Measurements from ENCODE around the gene USP44.

Gene USP44

GRCh38 chr12:95548539-95549391 lies 2.5 kb downstream of the USP44 start:
- DNase-seq (ENCODE audit: low read depth, low spot score) = no peak

- DNase-seq (ENCODE audit: low read depth, low spot score) = no peak
Measured at GRCh38 chr12:95548056-95548538, 3.2 kb downstream of the USP44 start.

GRCh38 chr12:95547522-95548055 lies 3.7 kb downstream of the USP44 start:
- no peak for DNase-seq (ENCODE audit: low read depth, low spot score)

- DNase-seq (ENCODE audit: low read depth, low spot score) = no peak
Measured at GRCh38 chr12:95546491-95546813, 4.8 kb downstream of the USP44 start.

GRCh38 chr12:95545731-95546490 lies 5.4 kb downstream of the USP44 start:
- no peak for DNase-seq (ENCODE audit: low read depth, low spot score)

- DNase-seq (ENCODE audit: low read depth, low spot score) = no peak
Measured at GRCh38 chr12:95545303-95545702, 6.0 kb downstream of the USP44 start.

GRCh38 chr12:95544756-95545155 lies 6.5 kb downstream of the USP44 start:
- DNase-seq (ENCODE audit: low read depth, low spot score) = no peak

- DNase-seq (ENCODE audit: low read depth, low spot score) = no peak
Measured at GRCh38 chr12:95543305-95543704, 8.0 kb downstream of the USP44 start.

- no peak for DNase-seq (ENCODE audit: low read depth, low spot score)
Measured at GRCh38 chr12:95541436-95541835, 9.8 kb downstream of the USP44 start.

GRCh38 chr12:95538656-95539055 lies 12.6 kb downstream of the USP44 start:
- DNase-seq (ENCODE audit: low read depth, low spot score) = no peak

GRCh38 chr12:95538006-95538405 lies 13.3 kb downstream of the USP44 start:
- DNase-seq (ENCODE audit: low read depth, low spot score) = no peak

- no peak for DNase-seq (ENCODE audit: low read depth, low spot score)
Measured at GRCh38 chr12:95533985-95534384, 17.3 kb downstream of the USP44 start.

- DNase-seq (ENCODE audit: low read depth, low spot score) = no peak
Measured at GRCh38 chr12:95532851-95533250, 18.4 kb downstream of the USP44 start.

GRCh38 chr12:95529693-95530225 lies 21.5 kb downstream of the USP44 start:
- DNase-seq (ENCODE audit: low read depth, low spot score) = no peak

GRCh38 chr12:95528431-95528830 lies 22.8 kb downstream of the USP44 start:
- no peak for DNase-seq (ENCODE audit: low read depth, low spot score)

- no peak for DNase-seq (ENCODE audit: low read depth, low spot score)
Measured at GRCh38 chr12:95522692-95523091, 28.6 kb downstream of the USP44 start.

- DNase-seq (ENCODE audit: low read depth, low spot score) = no peak
Measured at GRCh38 chr12:95520816-95521215, 30.5 kb downstream of the USP44 start.

- no peak for DNase-seq (ENCODE audit: low read depth, low spot score)
Measured at GRCh38 chr12:95518944-95519343, 32.3 kb downstream of the USP44 start.

- DNase-seq (ENCODE audit: low read depth, low spot score) = no peak
Measured at GRCh38 chr12:95517246-95517645, 34.0 kb downstream of the USP44 start.

- no peak for DNase-seq (ENCODE audit: low read depth, low spot score)
Measured at GRCh38 chr12:95516757-95517156, 34.5 kb downstream of the USP44 start.

GRCh38 chr12:95515197-95515596 lies 36.1 kb downstream of the USP44 start:
- no peak for DNase-seq (ENCODE audit: low read depth, low spot score)

- no peak for DNase-seq (ENCODE audit: low read depth, low spot score)
Measured at GRCh38 chr12:95513599-95513998, 37.7 kb downstream of the USP44 start.
